ENCODE measurements around the gene GRIA2. TPM values are rescaled to one million over a fixed set of nuclear protein-coding genes. Genes with fewer than 3 reads are reported as not detected.

The GRIA2 gene
- total RNA-seq, 4 donors from 2014 or later: not detected

- Histone ChIP-seq H3K9me3 (no peaks in the 10 kb centered on the region), H3K4me1 (no peaks in the 10 kb centered on the region), H3K36me3 (no peaks in the 10 kb centered on the region), H3K27ac (no peak overlapping the region), H3K4me3 (no peak overlapping the region), H3K27me3 (no peaks in the 10 kb centered on the region)
- TF ChIP-seq CTCF (IDR thresholded peaks at IDR 0.05) (no peak), POLR2A (IDR thresholded peaks at IDR 0.05) (no peak)
- no peak for DNase-seq
Observed at GRCh38 chr4:157303471-157303960, 83.0 kb downstream of the GRIA2 start.

GRCh38 chr4:157304769-157305168 lies 84.2 kb downstream of the GRIA2 start:
- TF ChIP-seq POLR2A (IDR thresholded peaks at IDR 0.05) (no peak), CTCF (IDR thresholded peaks at IDR 0.05) (no peak)
- Histone ChIP-seq H3K4me1 (no peaks in the 10 kb centered on the region), H3K36me3 (no peaks in the 10 kb centered on the region), H3K27ac (no peak overlapping the region), H3K9me3 (no peaks in the 10 kb centered on the region), H3K27me3 (no peaks in the 10 kb centered on the region), H3K4me3 (no peak overlapping the region)
- no peak for DNase-seq

- Histone ChIP-seq H3K4me3 (no peak overlapping the region), H3K27ac (no peak overlapping the region), H3K4me1 (no peaks in the 10 kb centered on the region), H3K36me3 (no peaks in the 10 kb centered on the region), H3K27me3 (no peaks in the 10 kb centered on the region), H3K9me3 (no peaks in the 10 kb centered on the region)
- DNase-seq: no peak
- TF ChIP-seq POLR2A (IDR thresholded peaks at IDR 0.05) (no peak), CTCF (IDR thresholded peaks at IDR 0.05) (no peak)
Observed at GRCh38 chr4:157312702-157313101, 92.2 kb downstream of the GRIA2 start.

GRCh38 chr4:157314906-157315305 lies 94.4 kb downstream of the GRIA2 start:
- TF ChIP-seq POLR2A (IDR thresholded peaks at IDR 0.05) (no peak), CTCF (IDR thresholded peaks at IDR 0.05) (no peak)
- Histone ChIP-seq H3K27ac (no peak overlapping the region), H3K36me3 (no peaks in the 10 kb centered on the region), H3K27me3 (no peaks in the 10 kb centered on the region), H3K9me3 (no peaks in the 10 kb centered on the region), H3K4me1 (no peaks in the 10 kb centered on the region), H3K4me3 (no peak overlapping the region)
- no peak for DNase-seq

- H3K27ac ChIP-seq: no peak overlapping the region
- no peaks in the 10 kb centered on the region for H3K27me3 ChIP-seq
- no peaks in the 10 kb centered on the region for H3K4me1 ChIP-seq
- H3K4me3 ChIP-seq: no peak overlapping the region
- DNase-seq: no peak
- no peaks in the 10 kb centered on the region for H3K9me3 ChIP-seq
- no peaks in the 10 kb centered on the region for H3K36me3 ChIP-seq
- TF ChIP-seq POLR2A (IDR thresholded peaks at IDR 0.05) (no peak), CTCF (IDR thresholded peaks at IDR 0.05) (no peak)
Observed at GRCh38 chr4:157315968-157316367, 95.4 kb downstream of the GRIA2 start.

GRCh38 chr4:157320092-157320491 lies 99.6 kb downstream of the GRIA2 start:
- Histone ChIP-seq H3K27me3 (no peaks in the 10 kb centered on the region), H3K36me3 (no peaks in the 10 kb centered on the region), H3K4me1 (no peaks in the 10 kb centered on the region), H3K27ac (no peak overlapping the region), H3K9me3 (no peaks in the 10 kb centered on the region), H3K4me3 (no peak overlapping the region)
- no peak for DNase-seq
- no peak for TF ChIP-seq POLR2A (IDR thresholded peaks at IDR 0.05)
- TF ChIP-seq CTCF (IDR thresholded peaks at IDR 0.05): no peak
